ENCODE data around the gene CFAP52.
"Not testable (repeated sequence)": the region's sequence is repeated elsewhere in the genome, so short reads cannot be mapped to it uniquely, and the experiment has no call there.

The CFAP52 gene

GRCh38 chr17:9646546-9646885 is 70.1 kb downstream of the CFAP52 start:
- no peak for DNase-seq (ENCODE audit: low read depth in 2 of 2)

DNA sequence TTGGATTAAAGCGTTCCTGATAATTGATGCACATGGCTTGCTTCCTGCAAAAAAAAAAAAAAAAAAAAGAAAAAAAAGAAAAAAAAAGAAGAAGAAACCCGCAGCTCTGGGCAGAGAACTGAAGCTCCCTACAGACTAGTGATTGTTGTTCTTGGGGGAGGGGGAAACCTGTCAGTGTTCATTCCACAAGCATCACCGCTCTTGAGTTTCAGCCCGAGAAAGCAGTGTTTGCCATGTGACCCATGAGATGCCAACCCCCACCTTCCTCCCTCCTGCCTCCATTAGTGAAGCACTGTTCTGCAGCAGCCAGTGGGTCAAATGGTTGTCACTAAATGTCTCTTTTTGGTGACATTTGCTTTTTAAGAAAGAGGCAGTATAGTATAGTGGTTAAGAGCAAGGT is 70.6 kb downstream of the CFAP52 start:
- no peak for DNase-seq (ENCODE audit: low read depth in 2 of 2)

GRCh38 chr17:9648521-9649110 is 72.2 kb downstream of the CFAP52 start:
- no peak for DNase-seq (ENCODE audit: low read depth in 2 of 2)

DNA sequence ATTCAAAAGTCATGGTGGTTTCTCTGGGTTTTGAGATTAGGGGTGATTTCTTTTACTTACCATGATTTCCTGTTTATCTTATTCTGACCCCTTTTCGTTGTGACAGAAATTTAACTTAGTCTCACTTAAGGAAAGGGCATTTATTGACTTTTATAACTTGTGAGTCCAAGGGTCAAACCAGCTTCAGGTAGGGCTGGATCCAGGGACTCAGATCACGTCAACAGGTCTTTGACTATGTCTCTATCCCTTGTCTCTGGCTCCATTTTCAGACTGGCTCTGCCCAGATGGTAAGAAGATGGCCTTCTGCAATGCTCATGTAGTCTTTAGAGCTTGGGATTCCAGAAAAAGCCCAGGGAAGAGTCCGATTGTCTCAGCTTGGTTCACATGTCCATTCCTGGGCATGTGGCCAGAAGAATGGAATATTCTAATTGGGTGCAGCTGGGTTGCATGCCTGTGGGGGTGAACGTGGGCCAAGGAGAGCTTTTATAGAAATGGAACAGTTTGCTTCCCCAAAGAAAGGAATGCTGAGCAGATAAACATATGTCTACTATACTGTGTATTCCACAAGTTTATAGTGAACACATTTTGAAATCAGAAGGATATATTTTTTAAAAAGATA is 82.3 kb downstream of the CFAP52 start:
- DNase-seq (ENCODE audit: low read depth in 2 of 2): peak; percentile 96

- DNase-seq (ENCODE audit: low read depth in 2 of 2): no peak
Measured at GRCh38 chr17:9661027-9661426, 84.6 kb downstream of the CFAP52 start.

DNA sequence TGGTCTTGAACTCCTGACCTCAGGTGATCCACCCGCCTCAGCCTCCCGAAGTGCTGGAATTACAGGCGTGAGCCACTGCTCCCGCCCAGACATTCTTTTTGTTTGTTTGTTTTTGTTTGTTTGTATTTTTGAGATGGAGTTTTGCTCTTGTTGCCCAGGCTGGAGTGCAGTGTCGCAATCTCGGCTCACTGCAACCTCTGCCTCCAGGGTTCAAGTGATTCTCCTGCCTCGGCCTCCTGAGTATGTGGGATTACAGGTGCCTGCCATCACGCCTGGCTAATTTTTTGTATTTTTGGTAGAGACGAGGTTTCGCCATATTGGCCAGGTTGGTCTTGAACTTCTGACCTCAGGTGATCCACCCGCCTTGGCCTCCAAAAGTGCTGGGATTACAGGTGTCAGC is 87.1 kb downstream of the CFAP52 start:
- not testable (repeated sequence) for DNase-seq (ENCODE audit: low read depth in 2 of 2)

GRCh38 chr17:9666461-9667050 is 90.1 kb downstream of the CFAP52 start:
- no peak for DNase-seq (ENCODE audit: low read depth in 2 of 2)

GRCh38 chr17:9668517-9668916 is 92.1 kb downstream of the CFAP52 start:
- DNase-seq (ENCODE audit: low read depth in 2 of 2): no peak

GRCh38 chr17:9669551-9670008 is 93.1 kb downstream of the CFAP52 start:
- no peak for DNase-seq (ENCODE audit: low read depth in 2 of 2)

DNA sequence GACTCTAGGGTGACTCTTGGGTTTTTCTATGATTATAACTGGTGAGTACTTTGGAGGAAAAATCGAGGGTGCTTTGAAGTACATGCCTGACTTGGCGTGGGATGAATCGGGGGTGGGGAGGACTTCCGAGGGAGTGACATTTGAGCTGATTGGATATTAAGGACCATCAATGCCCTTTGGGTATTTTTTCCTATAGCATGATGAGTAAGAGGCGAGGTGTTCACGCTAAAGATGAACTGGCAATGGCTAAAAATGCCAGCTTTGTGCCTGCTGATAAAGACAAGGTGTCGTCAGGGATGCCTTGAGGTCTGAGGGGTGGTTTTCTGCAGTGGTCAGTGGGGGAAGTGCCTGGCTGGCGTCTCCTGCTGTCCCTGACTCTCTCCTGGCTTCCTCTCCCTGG is 94.2 kb downstream of the CFAP52 start:
- DNase-seq (ENCODE audit: low read depth in 2 of 2): no peak

GRCh38 chr17:9671559-9671958 is 95.1 kb downstream of the CFAP52 start:
- no peak for DNase-seq (ENCODE audit: low read depth in 2 of 2)

- no peak for DNase-seq (ENCODE audit: low read depth in 2 of 2)
Measured at GRCh38 chr17:9672266-9672665, 95.8 kb downstream of the CFAP52 start.

GRCh38 chr17:9672691-9673090 is 96.2 kb downstream of the CFAP52 start:
- DNase-seq (ENCODE audit: low read depth in 2 of 2): no peak

- DNase-seq (ENCODE audit: low read depth in 2 of 2): no peak
Measured at GRCh38 chr17:9676084-9676483, 99.6 kb downstream of the CFAP52 start.

- no peak for DNase-seq (ENCODE audit: low read depth in 2 of 2)
Measured at GRCh38 chr17:9676820-9677310, 100.4 kb downstream of the CFAP52 start.

- no peak for DNase-seq (ENCODE audit: low read depth in 2 of 2)
Measured at GRCh38 chr17:9677411-9677810, 101.0 kb downstream of the CFAP52 start.

GRCh38 chr17:9677896-9678295 is 101.5 kb downstream of the CFAP52 start:
- no peak for DNase-seq (ENCODE audit: low read depth in 2 of 2)

DNA sequence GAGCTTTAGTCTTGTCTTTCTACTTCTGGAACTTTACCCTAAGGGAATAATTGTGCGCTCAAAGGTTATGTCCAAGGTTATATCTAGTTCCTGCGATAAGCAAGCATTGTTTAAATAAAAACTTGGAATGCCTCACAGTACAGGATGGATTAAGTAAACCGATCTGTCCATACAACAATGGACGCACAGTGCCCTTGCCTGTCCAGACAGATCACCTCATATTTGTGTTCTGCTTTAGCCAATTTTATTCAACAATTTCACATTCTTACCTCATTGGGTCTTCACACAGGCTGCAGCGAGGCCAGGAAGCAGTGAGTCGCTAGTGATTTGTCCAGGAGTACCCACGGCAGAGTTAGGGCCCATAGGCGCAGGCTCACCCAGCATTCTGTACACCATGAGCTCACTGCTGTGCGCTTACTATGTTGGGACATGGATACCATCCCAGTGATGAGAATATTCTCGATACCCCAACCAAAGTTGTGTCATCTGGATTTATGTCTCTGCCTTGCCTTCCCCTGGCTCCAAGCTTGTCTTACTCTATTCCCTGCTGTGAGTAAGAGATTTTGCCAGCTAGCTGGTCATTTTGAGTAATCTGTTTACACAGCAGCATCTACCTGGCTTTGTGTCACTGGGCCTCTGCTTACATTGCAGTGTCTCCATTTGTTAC is 108.6 kb downstream of the CFAP52 start:
- DNase-seq (ENCODE audit: low read depth in 2 of 2): no peak
